Right cardiac atrium (tissue), 5 donors: ENCODE data around the gene PRKN. TPM values are rescaled to one million over a fixed set of nuclear protein-coding genes. Genes with fewer than 3 reads are reported as not detected.

Experiments
- ATAC-seq, 2 donors: fragments of 200-7000 bp; cut with Tn5 transposase; one replicate each; pipeline versions ENCODE4 v1.8.0 to v1.9.1; 2020; ENCODE audit warnings: moderate library complexity in 2 of 2, mild to moderate bottlenecking in 1 of 2
- DNase-seq, 3 donors: peaks; one replicate each; pipeline ENCODE4 v3.0.0-alpha.2; 2020
- H3K27ac ChIP-seq: one replicate; pipeline ENCODE4 v1.5.1; 2013; ENCODE audit warnings: mild to moderate bottlenecking, low read length, control low read depth, moderate library complexity
- H3K27me3 ChIP-seq: one replicate; pipeline ENCODE4 v1.6.1; 2013; ENCODE audit not compliant: control insufficient read depth, insufficient read depth
- H3K4me1 ChIP-seq: one replicate; pipeline ENCODE4 v1.6.1; 2013; ENCODE audit warnings: low read length; ENCODE audit not compliant: control insufficient read depth, insufficient read depth
- H3K4me3 ChIP-seq: one replicate; pipeline ENCODE4 v1.5.1; 2013; ENCODE audit warnings: low read length, control low read depth
- H3K9me3 ChIP-seq: one replicate; pipeline ENCODE4 v1.6.1; 2013; ENCODE audit warnings: low read length; ENCODE audit not compliant: control insufficient read depth
- WGBS: extraction: QIAGEN DNeasy Blood & Tissue Kit; methylation state at CpG from one replicate; pipeline ENCODE4 v1.1.7; 2013; 5-methylcytosine and 5-hydroxymethylcytosine counted together
- intact Hi-C, 4 donors: fragments of 100-400 bp; cut with DNase I; formaldehyde crosslinking; loops; one replicate each; pipeline versions ENCODE4 v1.11.0 to v1.14.0; 2022 to 2023
- polyA plus RNA-seq: library from polyadenylated mRNA; stranded (reverse); fragments of 200-250 nt; gene quantifications from one replicate; pipeline ENCODE4 v1.2.3, GENCODE V29; 2013
- total RNA-seq, 4 donors: library from RNA; stranded (reverse); fragmentation: NEBNext Ultra II Directional; extraction: Animal tissue kit (Norgen Biotek cat#: 25700); gene quantifications; one replicate each; pipeline ENCODE4 v1.2.1, GENCODE V29; 2021
- donor health status: healthy with polysubstance abuse.
- donor health status: DM: no; HTN: yes; CAD: no.
- donor health status: DM: no; HTN: no; CAD: no.
- donor health status: DM: no; HTN: yes; CAD: no; lungs with severe emphysema.
- donor health status: DM: yes; HTN: yes; CAD: no.

PRKN gene
- total and polyA plus RNA-seq, 5 donors = 9.6 to 33.0 (median 24.8) TPM

GRCh38 chr6:162730502-162730901 is 2.9 kb upstream of the PRKN start:
- Histone ChIP-seq H3K4me1 (no peaks in the 10 kb centered on the region), H3K9me3 (no peaks in the 10 kb centered on the region), H3K27ac (no peak overlapping the region), H3K27me3 (no peaks in the 10 kb centered on the region), H3K4me3 (no peak overlapping the region)
- DNase-seq = no peak
- intact Hi-C loops = loop anchor here in 2 of 4 donors (10.0 kb wide), 2 partner anchors 286 to 556 kb away; no protein-coding TSS in a partner anchor
- ATAC-seq = no peak
- 99% methylated on average over 1 of the region's 1 CpG for WGBS

GRCh38 chr6:162728706-162729105 is 1.1 kb upstream of the PRKN start:
- no peaks in the 10 kb centered on the region for H3K27me3 ChIP-seq
- ATAC-seq (no peak), DNase-seq (no peak)
- no peak overlapping the region for H3K4me3 ChIP-seq
- no peak overlapping the region for H3K27ac ChIP-seq
- H3K4me1 ChIP-seq = no peaks in the 10 kb centered on the region
- intact Hi-C loops = loop anchor here in 1 of 4 donors (10.0 kb wide), 1 partner anchor 284 kb away; no protein-coding TSS in a partner anchor
- H3K9me3 ChIP-seq = no peaks in the 10 kb centered on the region
- 79% methylated on average over 1 of the region's 1 CpG for WGBS

- WGBS = 21% methylated on average over 7 of the region's 7 CpGs
- intact Hi-C loops = loop anchor here in 1 of 4 donors (10.0 kb wide), 1 partner anchor 283 kb away; no protein-coding TSS in a partner anchor
- peak in 1 of 2 donors; percentile 0 for ATAC-seq
These were observed 631 bp upstream of the PRKN start for GRCh38 chr6:162728197-162728596.

GRCh38 chr6:162726947-162727321 is 632 bp downstream of the PRKN start:
- intact Hi-C loops = loop anchor here in 1 of 4 donors (10.0 kb wide), 1 partner anchor 282 kb away; no protein-coding TSS in a partner anchor
- DNase-seq (no peak), ATAC-seq (peak; percentile 25 to 39)
- H3K4me3 ChIP-seq = peak overlapping the region; percentile 65
- H3K9me3 ChIP-seq = no peaks in the 10 kb centered on the region
- H3K27me3 ChIP-seq = no peaks in the 10 kb centered on the region
- peak overlapping the region; percentile 72 for H3K27ac ChIP-seq
- WGBS = 10% methylated on average over 13 of the region's 13 CpGs
- H3K4me1 ChIP-seq = no peaks in the 10 kb centered on the region

More at GRCh38 chr6:162728197-162728596, 631 bp upstream of the PRKN start:
- Histone ChIP-seq H3K4me1 (no peaks in the 10 kb centered on the region), H3K27me3 (no peaks in the 10 kb centered on the region), H3K27ac (peak overlapping the region; percentile 51), H3K9me3 (no peaks in the 10 kb centered on the region), H3K4me3 (peak overlapping the region; percentile 65)
- DNase-seq = peak in 2 of 3 donors; percentile 49 to 67

GRCh38 chr6:162722633-162723032 is 4.9 kb downstream of the PRKN start:
- WGBS = 90% methylated on average over 1 of the region's 1 CpG
- ATAC-seq = no peak
- intact Hi-C loops = loop anchor here in 1 of 4 donors (10.0 kb wide), 1 partner anchor 278 kb away; no protein-coding TSS in a partner anchor

GRCh38 chr6:162722226-162722625 is 5.3 kb downstream of the PRKN start:
- DNase-seq (no peak), ATAC-seq (no peak)
- Histone ChIP-seq H3K4me3 (no peak overlapping the region), H3K4me1 (no peaks in the 10 kb centered on the region), H3K27me3 (no peaks in the 10 kb centered on the region), H3K9me3 (no peaks in the 10 kb centered on the region), H3K27ac (no peak overlapping the region)
- 93% methylated on average over 2 of the region's 2 CpGs for WGBS
- intact Hi-C loops = loop anchor here in 1 of 4 donors (10.0 kb wide), 1 partner anchor 277 kb away; no protein-coding TSS in a partner anchor

More at GRCh38 chr6:162722633-162723032, 4.9 kb downstream of the PRKN start:
- Histone ChIP-seq H3K4me1 (no peaks in the 10 kb centered on the region), H3K27me3 (no peaks in the 10 kb centered on the region), H3K9me3 (no peaks in the 10 kb centered on the region), H3K27ac (no peak overlapping the region), H3K4me3 (no peak overlapping the region)
- DNase-seq = no peak

- ATAC-seq = peak in 1 of 2 donors; percentile 18
- 77% methylated on average over 2 of the region's 2 CpGs for WGBS
- H3K4me1 ChIP-seq = no peaks in the 10 kb centered on the region
- no peak overlapping the region for H3K4me3 ChIP-seq
- H3K27me3 ChIP-seq = no peaks in the 10 kb centered on the region
- DNase-seq = no peak
- intact Hi-C loops = loop anchor here in 1 of 4 donors (10.0 kb wide), 1 partner anchor 277 kb away; no protein-coding TSS in a partner anchor
- no peaks in the 10 kb centered on the region for H3K9me3 ChIP-seq
- H3K27ac ChIP-seq = peak overlapping the region; percentile 60
These were observed 6.2 kb downstream of the PRKN start for GRCh38 chr6:162721404-162721687.

- 92% methylated on average over 1 of the region's 1 CpG for WGBS
- Histone ChIP-seq H3K27me3 (no peaks in the 10 kb centered on the region), H3K9me3 (no peaks in the 10 kb centered on the region), H3K4me3 (no peak overlapping the region), H3K4me1 (no peaks in the 10 kb centered on the region), H3K27ac (peak overlapping the region; percentile 43)
- no peak for DNase-seq
- intact Hi-C loops = no loop called here
- no peak for ATAC-seq
These were observed 8.0 kb downstream of the PRKN start for GRCh38 chr6:162719528-162719927.

GRCh38 chr6:162715601-162716000 is 12.0 kb downstream of the PRKN start:
- Histone ChIP-seq H3K27me3 (no peaks in the 10 kb centered on the region), H3K27ac (no peak overlapping the region), H3K4me3 (no peak overlapping the region), H3K4me1 (no peaks in the 10 kb centered on the region), H3K9me3 (no peaks in the 10 kb centered on the region)
- 94% methylated on average over 6 of the region's 6 CpGs for WGBS
- ATAC-seq (no peak), DNase-seq (no peak)
- intact Hi-C loops = no loop called here

- Histone ChIP-seq H3K27me3 (no peaks in the 10 kb centered on the region), H3K4me1 (no peaks in the 10 kb centered on the region), H3K9me3 (no peaks in the 10 kb centered on the region), H3K4me3 (no peak overlapping the region), H3K27ac (no peak overlapping the region)
- WGBS = 79% methylated on average over 13 of the region's 13 CpGs
- DNase-seq (no peak), ATAC-seq (peak in 1 of 2 donors; percentile 57)
- intact Hi-C loops = no loop called here
These were observed 13.4 kb downstream of the PRKN start for GRCh38 chr6:162713974-162714780.

GRCh38 chr6:162712694-162713093 is 14.9 kb downstream of the PRKN start:
- H3K27ac ChIP-seq = no peak overlapping the region
- no peaks in the 10 kb centered on the region for H3K4me1 ChIP-seq
- intact Hi-C loops = no loop called here
- H3K27me3 ChIP-seq = no peaks in the 10 kb centered on the region
- whole genome bisulfite sequencing = 90% methylated on average over 2 of the region's 2 CpGs
- no peak overlapping the region for H3K4me3 ChIP-seq
- ATAC-seq (no peak), DNase-seq (no peak)
- no peaks in the 10 kb centered on the region for H3K9me3 ChIP-seq
